Calu3 (cell line): ENCODE results near the gene NRG2. TPM values are rescaled to one million over a fixed set of nuclear protein-coding genes. Genes with fewer than 3 reads are reported as not detected.

Experiments
- BruUV-seq: library from RNA; stranded (reverse); fragments of 400-500 nt; replicated peaks from 2 replicates; lab custom pipeline; 2021; lab: Mats Ljungman, UMichigan
- CTCF ChIA-PET: fragments of 300-600 bp; sonication (Branson Sonifier 250); formaldehyde crosslinking; loops from one replicate; lab custom pipeline; 2022; ENCODE audit warnings: antibody characterized with exemption; lab: Charles Lee
- DNase-seq: peaks from one replicate; pipeline ENCODE4 v3.0.0; 2022
- H3K27ac Mint-ChIP-seq: one replicate; pipeline ENCODE4 v1.8.0; 2022; ENCODE audit warnings: mixed read lengths; ENCODE audit not compliant: unreplicated experiment
- H3K27me3 Mint-ChIP-seq: one replicate; pipeline ENCODE4 v1.8.0; 2022; ENCODE audit warnings: mixed read lengths; ENCODE audit not compliant: unreplicated experiment
- H3K36me3 Mint-ChIP-seq: one replicate; pipeline ENCODE4 v1.8.0; 2022; ENCODE audit warnings: mild to moderate bottlenecking, moderate library complexity, mixed read lengths; ENCODE audit not compliant: insufficient read depth, unreplicated experiment
- H3K4me1 Mint-ChIP-seq: one replicate; pipeline ENCODE4 v1.8.0; 2022; ENCODE audit warnings: mild to moderate bottlenecking, low read depth, mixed read lengths; ENCODE audit not compliant: unreplicated experiment
- H3K4me3 Mint-ChIP-seq: one replicate; pipeline ENCODE4 v1.8.0; 2022; ENCODE audit warnings: mild to moderate bottlenecking, low read depth, moderate library complexity, mixed read lengths; ENCODE audit not compliant: unreplicated experiment
- H3K9me3 Mint-ChIP-seq: one replicate; pipeline ENCODE4 v1.8.0; 2022; ENCODE audit warnings: low read depth, mixed read lengths; ENCODE audit not compliant: unreplicated experiment
- intact Hi-C: fragments of 100-400 bp; cut with micrococcal nuclease; formaldehyde crosslinking; loops from one replicate; pipeline ENCODE4 v1.10.0; 2022; ENCODE audit not compliant: unreplicated experiment
- total RNA-seq: library from RNA; stranded (reverse); gene quantifications from 2 replicates; pipeline ENCODE4 v1.2.3, GENCODE V29; 2022
- TF ChIP-seq, protein P1 (sequence below): fragments of 200-600 bp; IDR thresholded peaks from one replicate; pipeline ENCODE4 v1.8.0; 2022; ENCODE audit warnings: antibody characterized with exemption; ENCODE audit not compliant: unreplicated experiment

NRG2 gene
- total RNA-seq, 1 experiment from 2014 or later, result 1.4 TPM

DNA sequence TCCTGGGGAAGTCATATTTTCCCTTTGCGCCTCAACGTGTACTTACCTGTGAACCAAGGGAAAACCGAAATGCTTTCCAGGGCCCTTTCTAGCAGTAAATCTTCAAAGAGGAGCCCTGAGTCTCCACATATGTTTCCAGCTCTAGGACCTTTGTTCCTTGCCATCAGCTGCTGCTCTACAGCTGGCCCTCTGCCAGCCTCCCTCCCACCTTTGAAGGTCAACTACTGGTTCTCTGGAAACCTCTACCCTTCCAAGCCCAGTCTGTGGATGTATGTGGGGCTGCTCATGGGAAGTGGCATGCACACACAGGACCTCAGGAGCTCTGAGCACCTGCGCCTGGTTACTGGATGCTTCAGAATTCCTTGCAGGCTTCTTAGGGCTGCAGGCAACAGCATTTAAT lies 130.3 kb downstream of the NRG2 start:
- Mint-ChIP-seq H3K27me3 (peaks cover 56% of the 10 kb centered on the region), H3K27ac (no peak overlapping the region), H3K9me3 (no peaks in the 10 kb centered on the region), H3K4me3 (no peak overlapping the region), H3K36me3 (no peaks in the 10 kb centered on the region), H3K4me1 (no peaks in the 10 kb centered on the region)
- no TSS peak for BruUV-seq
- no peak for DNase-seq
- CTCF ChIA-PET, result interaction anchor here (1.3 kb wide), 1 partner anchor 56 kb away, joined by 3 read pairs; no protein-coding TSS in a partner anchor
- intact Hi-C loops, result no loop called here
- TF ChIP-seq, protein P1, sequence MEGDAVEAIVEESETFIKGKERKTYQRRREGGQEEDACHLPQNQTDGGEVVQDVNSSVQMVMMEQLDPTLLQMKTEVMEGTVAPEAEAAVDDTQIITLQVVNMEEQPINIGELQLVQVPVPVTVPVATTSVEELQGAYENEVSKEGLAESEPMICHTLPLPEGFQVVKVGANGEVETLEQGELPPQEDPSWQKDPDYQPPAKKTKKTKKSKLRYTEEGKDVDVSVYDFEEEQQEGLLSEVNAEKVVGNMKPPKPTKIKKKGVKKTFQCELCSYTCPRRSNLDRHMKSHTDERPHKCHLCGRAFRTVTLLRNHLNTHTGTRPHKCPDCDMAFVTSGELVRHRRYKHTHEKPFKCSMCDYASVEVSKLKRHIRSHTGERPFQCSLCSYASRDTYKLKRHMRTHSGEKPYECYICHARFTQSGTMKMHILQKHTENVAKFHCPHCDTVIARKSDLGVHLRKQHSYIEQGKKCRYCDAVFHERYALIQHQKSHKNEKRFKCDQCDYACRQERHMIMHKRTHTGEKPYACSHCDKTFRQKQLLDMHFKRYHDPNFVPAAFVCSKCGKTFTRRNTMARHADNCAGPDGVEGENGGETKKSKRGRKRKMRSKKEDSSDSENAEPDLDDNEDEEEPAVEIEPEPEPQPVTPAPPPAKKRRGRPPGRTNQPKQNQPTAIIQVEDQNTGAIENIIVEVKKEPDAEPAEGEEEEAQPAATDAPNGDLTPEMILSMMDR, result no peak

DNA sequence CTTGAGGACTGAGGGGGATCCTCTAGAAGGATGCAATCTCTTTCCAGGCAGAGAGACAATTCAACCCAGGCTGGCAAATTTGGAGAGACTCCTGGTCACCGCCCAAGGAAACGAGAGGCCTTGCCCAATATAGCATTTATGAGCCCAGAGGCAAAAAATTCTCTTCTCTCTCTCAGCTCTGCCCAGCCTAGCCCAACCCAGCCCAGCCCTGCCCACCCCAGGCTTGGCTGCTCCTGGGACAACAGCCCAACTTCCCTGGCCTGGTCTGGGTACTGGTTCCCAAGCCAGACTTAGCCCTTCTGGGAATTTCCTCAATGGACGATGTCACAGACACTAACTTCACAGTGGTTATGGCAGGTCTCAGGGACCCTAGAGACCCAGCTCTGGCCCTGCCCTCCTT lies 130.9 kb downstream of the NRG2 start:
- CTCF ChIA-PET, result no interaction called here
- TF ChIP-seq, protein P1, result no peak
- Mint-ChIP-seq H3K27me3 (peaks cover 56% of the 10 kb centered on the region), H3K4me1 (no peaks in the 10 kb centered on the region), H3K36me3 (no peaks in the 10 kb centered on the region), H3K27ac (no peak overlapping the region), H3K4me3 (no peak overlapping the region), H3K9me3 (no peaks in the 10 kb centered on the region)
- no peak for DNase-seq
- no TSS peak for BruUV-seq
- intact Hi-C loops, result no loop called here

DNA sequence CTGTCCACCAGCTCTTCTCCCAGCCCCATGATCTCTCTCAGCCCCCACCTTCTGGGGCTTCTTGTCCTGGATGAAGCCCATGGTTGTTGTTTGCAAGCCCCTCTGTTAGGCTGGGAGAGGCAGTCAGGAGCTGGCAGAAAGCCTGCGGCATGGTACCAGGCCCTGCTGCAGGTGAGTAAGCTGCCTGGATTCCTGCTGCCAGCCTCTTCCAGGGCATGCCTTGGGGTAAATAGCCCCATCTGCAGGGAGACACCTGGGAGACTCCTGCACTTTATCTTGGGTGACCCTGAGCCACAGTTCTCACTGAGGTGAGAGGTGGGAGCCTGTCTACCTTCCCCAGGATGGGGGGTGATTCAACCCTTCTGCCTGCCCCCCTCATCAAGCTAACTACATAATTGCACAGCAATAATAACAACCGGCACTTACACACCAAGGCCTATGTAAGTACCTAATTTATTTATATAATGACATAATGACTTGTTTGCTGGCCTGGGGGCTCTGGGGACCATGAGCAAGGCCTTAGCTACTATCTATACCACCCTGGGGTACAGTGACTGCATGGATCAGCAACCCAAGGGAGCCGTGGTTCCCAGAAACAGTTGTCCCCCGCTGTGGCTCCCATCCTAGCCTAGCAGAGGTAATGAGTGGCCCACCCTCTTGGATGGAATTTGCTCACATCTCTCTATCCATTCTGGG lies 131.5 kb downstream of the NRG2 start:
- Mint-ChIP-seq H3K27me3 (peaks cover 56% of the 10 kb centered on the region), H3K36me3 (no peaks in the 10 kb centered on the region), H3K9me3 (no peaks in the 10 kb centered on the region), H3K4me1 (no peaks in the 10 kb centered on the region), H3K4me3 (no peak overlapping the region), H3K27ac (no peak overlapping the region)
- intact Hi-C loops, result no loop called here
- TF ChIP-seq, protein P1, result no peak
- no TSS peak for BruUV-seq
- CTCF ChIA-PET, result no interaction called here
- no peak for DNase-seq

DNA sequence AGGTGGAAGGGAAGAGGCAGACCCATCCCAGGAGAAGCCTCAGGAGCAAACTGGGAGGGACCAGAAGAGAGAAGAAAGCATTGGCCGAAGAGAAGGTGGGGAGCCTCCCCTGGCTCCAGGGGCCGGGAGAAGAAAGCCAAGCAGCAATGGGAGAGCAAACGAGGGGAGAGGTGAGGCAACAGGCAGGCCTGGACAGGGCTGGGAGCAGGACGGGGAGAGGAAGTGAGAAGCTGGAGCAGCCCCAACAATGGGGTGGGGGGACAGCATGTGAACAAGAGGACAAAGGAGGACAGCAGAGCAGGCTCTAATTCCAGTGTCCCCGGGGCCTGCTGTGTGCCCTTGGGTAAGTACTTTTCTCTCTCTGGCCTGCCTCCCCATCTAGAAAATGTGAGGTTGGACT lies 132.2 kb downstream of the NRG2 start:
- H3K9me3 Mint-ChIP-seq, result no peaks in the 10 kb centered on the region
- no peaks in the 10 kb centered on the region for H3K4me1 Mint-ChIP-seq
- no peak overlapping the region for H3K27ac Mint-ChIP-seq
- H3K27me3 Mint-ChIP-seq, result peaks cover 52% of the 10 kb centered on the region
- BruUV-seq, result no TSS peak
- CTCF ChIA-PET, result no interaction called here
- intact Hi-C loops, result no loop called here
- DNase-seq, result no peak
- TF ChIP-seq, protein P1, result no peak
- H3K36me3 Mint-ChIP-seq, result no peaks in the 10 kb centered on the region
- H3K4me3 Mint-ChIP-seq, result no peak overlapping the region
